ENCODE data around the gene AREG.
"Not testable (repeated sequence)": the region's sequence is repeated elsewhere in the genome, so short reads cannot be mapped to it uniquely, and the experiment has no call there.

AREG gene, protein sequence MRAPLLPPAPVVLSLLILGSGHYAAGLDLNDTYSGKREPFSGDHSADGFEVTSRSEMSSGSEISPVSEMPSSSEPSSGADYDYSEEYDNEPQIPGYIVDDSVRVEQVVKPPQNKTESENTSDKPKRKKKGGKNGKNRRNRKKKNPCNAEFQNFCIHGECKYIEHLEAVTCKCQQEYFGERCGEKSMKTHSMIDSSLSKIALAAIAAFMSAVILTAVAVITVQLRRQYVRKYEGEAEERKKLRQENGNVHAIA

DNA sequence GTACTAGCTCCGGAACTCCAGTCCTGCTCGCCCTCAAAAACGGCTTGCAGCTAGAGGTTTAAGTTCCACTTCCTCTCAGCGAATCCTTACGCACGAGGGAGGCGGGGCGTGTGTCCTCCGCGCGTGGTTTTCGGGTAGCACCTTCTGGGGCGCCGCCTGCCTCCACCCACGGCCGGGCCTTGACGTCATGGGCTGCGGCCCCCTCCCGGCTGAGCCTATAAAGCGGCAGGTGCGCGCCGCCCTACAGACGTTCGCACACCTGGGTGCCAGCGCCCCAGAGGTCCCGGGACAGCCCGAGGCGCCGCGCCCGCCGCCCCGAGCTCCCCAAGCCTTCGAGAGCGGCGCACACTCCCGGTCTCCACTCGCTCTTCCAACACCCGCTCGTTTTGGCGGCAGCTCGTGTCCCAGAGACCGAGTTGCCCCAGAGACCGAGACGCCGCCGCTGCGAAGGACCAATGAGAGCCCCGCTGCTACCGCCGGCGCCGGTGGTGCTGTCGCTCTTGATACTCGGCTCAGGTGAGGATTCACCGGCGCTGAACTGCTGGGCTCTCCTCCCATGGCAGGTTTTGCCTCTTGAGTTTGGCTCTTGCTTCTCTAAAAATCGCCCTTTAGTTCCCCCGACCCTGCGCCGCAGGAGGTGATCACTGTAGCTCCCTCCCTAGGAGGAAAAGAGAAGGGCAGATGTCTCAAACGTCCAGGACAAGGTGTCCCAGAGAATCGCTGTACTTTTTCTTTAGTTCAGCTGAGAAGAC lies at the start of gene AREG:
TSS of gene AREG (plus strand) at position 246 of the 752 bp plus-strand sequence. CDS start at position 456, 210 bp downstream.
- H3K27ac ChIP-seq: peak within 1 kb of the TSS; percentile 96
- ChIA-PET POLR2A (ENCODE audit: low non-redundant PET) (interaction anchor here (0.7 to 1.6 kb wide), 5 partner anchors 35 to 124 kb away, joined by 3 to 9 read pairs (median 4); no protein-coding TSS in a partner anchor), CTCF (interaction anchor here (0.6 to 3.2 kb wide), 14 partner anchors 41 to 313 kb away, joined by 3 to 17 read pairs (median 3); no protein-coding TSS in a partner anchor)
- DNase-seq (ENCODE audit: low spot score): peak; percentile 87
- TF ChIP-seq, protein P1, sequence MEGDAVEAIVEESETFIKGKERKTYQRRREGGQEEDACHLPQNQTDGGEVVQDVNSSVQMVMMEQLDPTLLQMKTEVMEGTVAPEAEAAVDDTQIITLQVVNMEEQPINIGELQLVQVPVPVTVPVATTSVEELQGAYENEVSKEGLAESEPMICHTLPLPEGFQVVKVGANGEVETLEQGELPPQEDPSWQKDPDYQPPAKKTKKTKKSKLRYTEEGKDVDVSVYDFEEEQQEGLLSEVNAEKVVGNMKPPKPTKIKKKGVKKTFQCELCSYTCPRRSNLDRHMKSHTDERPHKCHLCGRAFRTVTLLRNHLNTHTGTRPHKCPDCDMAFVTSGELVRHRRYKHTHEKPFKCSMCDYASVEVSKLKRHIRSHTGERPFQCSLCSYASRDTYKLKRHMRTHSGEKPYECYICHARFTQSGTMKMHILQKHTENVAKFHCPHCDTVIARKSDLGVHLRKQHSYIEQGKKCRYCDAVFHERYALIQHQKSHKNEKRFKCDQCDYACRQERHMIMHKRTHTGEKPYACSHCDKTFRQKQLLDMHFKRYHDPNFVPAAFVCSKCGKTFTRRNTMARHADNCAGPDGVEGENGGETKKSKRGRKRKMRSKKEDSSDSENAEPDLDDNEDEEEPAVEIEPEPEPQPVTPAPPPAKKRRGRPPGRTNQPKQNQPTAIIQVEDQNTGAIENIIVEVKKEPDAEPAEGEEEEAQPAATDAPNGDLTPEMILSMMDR (conservative IDR thresholded peaks at IDR 0.05; ENCODE audit: low read depth): peak; percentile 70

DNA sequence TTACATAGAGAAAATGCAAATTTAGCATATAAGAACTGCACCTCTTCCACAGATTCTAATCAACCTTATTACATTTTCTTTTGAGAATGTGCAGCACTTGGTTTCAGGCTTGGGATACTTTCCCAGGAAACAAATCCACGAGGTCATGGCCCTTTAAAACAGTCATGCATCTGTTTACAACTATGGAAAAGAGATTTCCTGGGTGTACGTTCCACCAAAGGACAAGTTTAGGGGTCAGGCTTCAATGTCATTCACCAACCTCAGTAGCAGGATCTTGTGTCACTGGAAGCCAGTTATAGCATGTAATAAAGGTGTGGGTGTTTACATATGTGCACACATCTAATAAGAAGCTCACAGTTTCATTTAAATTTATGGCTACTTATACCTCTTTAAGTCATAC lies 49.3 kb upstream of the AREG start:
- ChIA-PET POLR2A (ENCODE audit: low non-redundant PET) (no interaction called here), CTCF (interaction anchor here (0.6 kb wide), 1 partner anchor 285 kb away, joined by 3 read pairs; no protein-coding TSS in a partner anchor)
- no peak overlapping the region for H3K27ac ChIP-seq
- DNase-seq (ENCODE audit: low spot score): no peak
- TF ChIP-seq, protein P1 (conservative IDR thresholded peaks at IDR 0.05; ENCODE audit: low read depth): no peak

DNA sequence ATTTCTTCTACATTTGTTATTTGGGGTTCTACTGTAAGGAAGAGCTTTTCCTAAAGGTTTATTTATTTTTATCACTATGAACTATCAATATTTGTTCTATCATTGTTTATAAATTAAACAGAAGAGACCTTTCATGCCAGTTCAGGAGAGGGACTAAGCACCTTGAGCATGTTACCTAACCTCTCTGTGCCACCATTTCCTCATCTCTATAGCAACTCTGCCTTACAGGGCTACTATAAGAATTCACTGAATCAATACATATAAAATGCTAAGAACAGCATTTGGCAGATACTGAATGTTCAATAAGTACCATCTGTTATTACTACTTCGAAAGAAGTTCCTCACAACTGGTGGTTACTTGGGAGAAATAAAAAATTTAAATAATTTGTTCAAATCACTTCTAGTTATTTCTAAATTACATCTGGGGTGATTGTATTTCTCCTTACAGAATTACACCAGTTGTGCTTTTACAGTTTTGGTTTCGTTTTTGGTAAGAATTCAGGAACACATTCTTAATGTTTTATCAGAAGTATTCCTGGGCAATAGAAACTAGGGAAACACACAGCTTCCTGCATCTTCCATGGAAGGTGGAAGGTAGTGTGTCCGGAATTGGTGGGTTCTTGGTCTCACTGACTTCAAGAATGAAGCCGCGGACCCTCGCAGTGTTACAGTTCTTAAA lies 47.0 kb upstream of the AREG start:
- ChIA-PET POLR2A (ENCODE audit: low non-redundant PET) (interaction anchor here (1.3 kb wide), 1 partner anchor 12 kb away, joined by 6 read pairs; no protein-coding TSS in a partner anchor), CTCF (interaction anchor here (1.2 kb wide), 1 partner anchor 21 kb away, joined by 5 read pairs; no protein-coding TSS in a partner anchor)
- no peak for DNase-seq (ENCODE audit: low spot score)
- H3K27ac ChIP-seq: peak overlapping the region; percentile 66
- TF ChIP-seq, protein P1 (conservative IDR thresholded peaks at IDR 0.05; ENCODE audit: low read depth): no peak

DNA sequence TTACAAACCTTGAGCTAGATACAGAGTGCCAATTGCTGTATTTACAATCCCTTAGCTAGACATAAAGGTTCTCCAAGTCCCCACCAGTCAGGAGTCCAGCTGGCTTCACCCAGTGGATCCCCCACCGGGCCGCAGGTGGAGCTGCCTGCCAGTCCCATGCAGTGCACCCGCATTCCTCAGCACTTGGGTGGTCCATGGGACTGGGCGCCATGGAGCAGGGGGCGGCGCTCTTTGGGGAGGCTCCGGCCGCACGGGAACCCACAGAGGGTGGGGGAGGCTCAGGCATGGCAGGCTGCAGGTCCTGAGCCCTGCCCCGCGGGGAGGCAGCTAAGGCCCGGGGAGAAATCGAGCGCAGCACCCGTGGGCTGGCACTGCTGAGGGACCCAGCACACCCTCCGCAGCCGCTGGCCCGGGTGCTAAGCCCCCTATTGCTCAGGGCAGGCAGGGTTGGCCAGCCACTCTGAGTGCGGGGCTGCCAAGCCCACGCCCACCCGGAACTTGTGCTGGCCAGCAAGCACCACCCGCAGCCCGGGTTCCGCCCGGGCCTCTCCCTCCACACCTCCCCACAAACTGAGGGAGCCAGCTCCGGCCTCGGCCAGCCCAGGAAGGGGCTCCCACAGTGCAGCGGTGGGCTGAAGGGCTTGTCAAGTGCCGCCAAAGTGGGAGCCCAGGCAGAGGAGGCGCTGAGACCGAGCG lies 45.9 kb upstream of the AREG start:
- ChIA-PET POLR2A (ENCODE audit: low non-redundant PET) (interaction anchor here (0.6 to 1.3 kb wide), 2 partner anchors 11 to 48 kb away, joined by 3 to 6 read pairs; no protein-coding TSS in a partner anchor), CTCF (interaction anchor here (1.2 kb wide), 1 partner anchor 22 kb away, joined by 5 read pairs; no protein-coding TSS in a partner anchor)
- not testable (repeated sequence) for DNase-seq (ENCODE audit: low spot score)
- peak overlapping the region; percentile 66 for H3K27ac ChIP-seq

DNA sequence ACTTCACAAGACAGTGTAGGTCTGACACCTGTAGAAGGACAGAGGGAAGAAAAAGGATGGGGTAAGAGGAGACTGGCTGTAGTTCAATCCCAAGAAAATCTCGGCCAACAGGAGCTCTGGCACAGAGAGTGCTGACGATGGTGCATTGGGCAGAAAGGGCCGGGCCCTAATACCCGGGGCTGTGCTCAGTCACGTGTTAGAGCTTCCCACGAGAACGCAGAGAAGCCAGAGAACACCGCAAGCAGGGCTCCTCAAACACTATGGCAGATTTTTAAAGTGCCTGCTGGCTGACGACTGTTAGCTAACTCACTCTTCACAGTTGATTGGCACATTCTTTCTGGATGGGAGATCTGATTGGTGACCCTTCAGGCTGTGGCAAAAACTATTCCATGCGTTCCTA lies 44.5 kb upstream of the AREG start:
- TF ChIP-seq, protein P1 (conservative IDR thresholded peaks at IDR 0.05; ENCODE audit: low read depth): no peak
- ChIA-PET CTCF (interaction anchor here (0.9 kb wide), 1 partner anchor 36 kb away, joined by 3 read pairs; no protein-coding TSS in a partner anchor), POLR2A (ENCODE audit: low non-redundant PET) (no interaction called here)
- no peak overlapping the region for H3K27ac ChIP-seq
- no peak for DNase-seq (ENCODE audit: low spot score)

DNA sequence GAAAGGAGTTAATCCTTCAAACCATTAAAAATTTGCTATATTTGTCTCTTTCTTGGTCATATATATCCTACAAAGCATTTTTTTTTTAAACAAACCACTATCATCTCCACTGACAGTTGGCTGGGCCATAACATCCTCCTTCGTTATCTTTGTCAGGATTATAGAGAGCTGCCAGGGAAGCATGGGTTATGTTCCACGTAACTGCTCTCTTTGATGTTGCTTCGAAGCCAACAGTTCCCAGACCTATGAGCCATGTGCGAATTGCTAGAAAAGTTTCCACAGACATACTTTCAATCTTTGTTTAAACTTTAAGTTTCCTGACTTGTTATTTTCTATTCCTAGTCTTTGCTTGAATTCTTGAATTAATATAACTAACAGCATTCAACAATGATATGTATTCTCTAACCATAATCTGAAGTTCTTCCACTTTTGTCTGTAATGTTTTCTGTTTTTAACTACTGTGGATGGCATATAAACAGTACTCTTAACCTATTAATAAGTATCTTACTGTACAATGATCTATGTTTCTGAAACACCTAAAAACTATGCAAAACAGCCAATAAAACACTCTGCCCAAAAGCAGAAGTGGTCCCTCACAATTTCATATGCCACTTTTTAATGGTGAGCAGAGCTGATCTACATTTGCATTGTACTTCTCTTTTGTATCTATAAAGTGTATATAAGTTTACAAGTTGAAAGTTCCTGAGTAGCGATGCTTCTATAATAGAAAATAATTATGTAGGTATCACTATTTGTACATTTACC lies 42.1 kb upstream of the AREG start:
- CTCF ChIA-PET: interaction anchor here (0.7 kb wide), 1 partner anchor 82 kb away, joined by 4 read pairs; no protein-coding TSS in a partner anchor
- H3K27ac ChIP-seq: no peak overlapping the region
- POLR2A ChIA-PET (ENCODE audit: low non-redundant PET): no interaction called here
- TF ChIP-seq, protein P1 (conservative IDR thresholded peaks at IDR 0.05; ENCODE audit: low read depth): no peak
- no peak for DNase-seq (ENCODE audit: low spot score)
